GM21786 (cell line): Measurements from ENCODE around the gene PLPP7.

ENCODE experiments used
- ATAC-seq: cut with Tn5 transposase; IDR thresholded peaks from one replicate; pipeline ENCODE4 v1.9.1; 2021; ENCODE audit not compliant: unreplicated experiment

Gene PLPP7

DNA sequence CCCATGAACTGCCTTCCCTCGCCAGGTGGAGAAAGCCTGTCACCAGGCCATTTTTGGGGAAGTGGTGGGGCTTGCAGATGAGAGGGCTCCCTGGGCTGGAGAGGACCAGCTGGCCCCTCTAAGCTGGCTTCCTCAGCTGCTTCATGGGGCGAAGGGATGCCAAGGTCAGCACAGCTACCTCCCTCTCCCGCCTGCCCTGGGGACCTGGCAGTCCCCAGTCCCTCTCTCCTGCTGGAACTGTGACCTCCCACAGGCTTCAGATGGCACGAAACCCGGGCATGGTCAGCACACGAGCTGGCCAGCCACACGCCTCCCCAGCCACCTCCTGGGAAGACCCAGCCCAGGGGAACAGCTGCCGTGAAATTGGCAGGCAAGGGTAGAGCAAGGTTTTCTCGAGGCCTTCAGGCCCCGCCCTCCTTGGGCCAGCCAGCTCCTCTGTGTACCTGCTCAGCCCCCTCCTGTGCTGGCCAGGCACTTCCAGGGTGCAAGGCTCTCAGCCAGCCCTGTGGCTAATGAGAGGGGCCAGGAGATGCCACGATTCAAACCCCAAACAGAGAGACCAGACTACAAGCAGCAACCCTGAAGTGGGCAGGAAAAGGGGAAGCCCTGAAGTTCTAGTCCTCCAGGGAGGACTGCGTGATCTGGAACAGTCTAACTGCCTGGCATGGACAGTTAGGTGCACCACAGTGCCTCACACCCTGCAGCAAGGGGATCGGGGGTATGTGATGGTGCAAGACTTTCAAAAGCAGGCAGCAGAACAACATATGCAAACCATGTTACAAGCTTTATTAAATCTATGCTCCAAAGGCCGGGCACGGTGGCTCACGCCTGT, 12.9 kb downstream of the PLPP7 start:
- no peak for ATAC-seq

DNA sequence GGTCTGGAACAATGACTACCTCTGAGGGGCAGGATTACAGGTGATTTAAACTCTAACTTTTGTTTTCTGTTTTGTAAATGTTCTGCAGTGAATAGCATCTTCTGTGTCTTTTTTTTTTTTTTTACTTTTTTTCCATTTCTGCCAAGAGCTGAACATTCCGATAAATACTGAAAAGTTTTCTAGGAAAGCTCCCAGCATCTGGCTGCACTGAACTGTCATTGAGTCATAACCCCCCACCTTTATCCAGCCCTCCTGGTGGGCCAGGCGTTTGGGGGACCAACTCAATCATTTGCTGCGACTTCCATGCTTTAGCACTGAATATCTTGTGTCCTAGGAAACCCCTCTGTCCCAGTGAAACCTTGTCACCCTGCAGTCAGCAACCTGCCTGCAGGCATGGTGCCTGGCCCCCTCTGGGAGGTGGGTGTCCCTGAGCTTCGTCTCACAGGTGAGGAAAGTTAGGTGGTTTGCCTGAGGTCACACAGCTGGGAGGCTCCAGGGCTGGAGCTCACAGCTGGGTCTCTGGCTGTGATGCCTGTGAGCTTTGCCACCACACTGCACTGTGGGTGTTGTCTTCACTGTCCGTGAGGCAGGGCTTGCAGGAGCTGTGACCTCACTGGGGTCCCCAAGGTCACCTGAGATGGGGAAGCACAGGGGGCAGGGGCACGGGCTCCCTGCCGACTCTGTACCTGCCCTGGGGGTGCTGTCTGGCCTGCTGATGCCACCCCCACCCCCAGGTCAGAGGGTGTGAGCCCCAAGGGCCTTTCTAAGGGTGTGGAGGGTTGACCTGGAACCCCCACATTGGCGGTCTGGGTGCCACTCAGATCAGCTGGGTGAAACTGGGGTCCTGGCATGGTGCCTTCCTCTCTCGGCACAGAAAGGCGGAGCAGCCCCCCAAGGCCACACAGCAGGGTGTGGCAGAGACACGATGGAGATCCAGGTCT, 14.1 kb downstream of the PLPP7 start:
- no peak for ATAC-seq

DNA sequence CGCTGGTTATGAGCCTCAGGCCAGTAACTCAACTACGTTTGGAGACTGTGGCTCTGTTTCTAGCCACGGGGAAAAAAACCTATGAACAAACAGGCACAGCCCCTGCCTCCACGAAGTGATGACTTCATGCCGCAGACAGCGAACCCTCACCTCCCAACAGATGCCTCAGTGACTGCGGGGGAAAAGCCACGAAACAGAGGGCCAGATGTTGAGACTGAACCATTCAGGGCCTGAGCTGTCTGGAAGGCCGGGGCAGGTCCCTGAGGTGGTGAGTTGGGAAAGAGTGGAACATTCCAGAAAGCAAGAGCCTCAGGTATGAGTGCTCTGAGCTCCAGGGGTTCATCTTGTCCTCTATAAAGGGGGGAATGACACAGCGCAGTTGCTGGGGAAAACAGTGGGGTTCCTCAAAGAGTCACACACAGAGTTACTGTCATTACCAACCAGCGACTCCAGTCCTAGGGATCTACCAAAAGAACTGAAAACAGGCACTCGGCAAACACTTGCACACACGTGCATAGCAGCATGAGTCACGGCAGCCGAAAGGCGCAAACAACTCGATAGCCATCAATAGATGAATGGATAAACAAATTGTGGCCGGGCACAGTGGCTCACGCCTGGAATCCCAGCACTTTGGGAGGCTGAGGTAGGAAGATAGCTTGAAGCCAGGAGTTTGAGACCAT, 15.3 kb downstream of the PLPP7 start:
- no peak for ATAC-seq

DNA sequence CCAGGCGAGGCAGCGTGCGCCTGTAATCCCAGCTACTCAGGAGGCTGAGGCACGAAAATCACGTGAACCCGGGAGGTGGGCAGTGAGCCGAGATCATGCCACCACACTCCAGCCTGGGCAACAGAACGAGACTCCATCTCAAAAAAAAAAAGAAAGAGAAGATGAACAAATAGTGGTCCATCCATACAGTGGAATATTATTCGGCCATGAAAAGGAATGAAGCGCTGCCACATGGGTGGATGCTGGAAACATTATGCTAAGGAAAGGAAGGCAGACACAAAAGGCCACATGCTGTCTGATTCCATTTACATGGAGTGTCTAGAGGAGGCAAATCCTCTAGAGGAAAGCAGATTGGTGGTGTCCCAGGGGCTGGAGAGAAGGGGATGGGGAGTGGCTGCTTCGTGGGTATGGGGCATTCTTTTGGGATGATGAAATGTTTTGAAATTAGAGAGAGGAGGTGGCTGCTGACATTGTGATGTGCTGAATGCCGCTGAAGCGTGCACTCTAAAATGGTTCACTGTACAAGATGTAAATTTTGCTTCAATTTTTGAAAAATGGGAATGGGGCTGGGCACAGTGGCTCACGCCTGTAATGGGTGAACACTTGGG, 17.0 kb downstream of the PLPP7 start:
- ATAC-seq, result no peak

DNA sequence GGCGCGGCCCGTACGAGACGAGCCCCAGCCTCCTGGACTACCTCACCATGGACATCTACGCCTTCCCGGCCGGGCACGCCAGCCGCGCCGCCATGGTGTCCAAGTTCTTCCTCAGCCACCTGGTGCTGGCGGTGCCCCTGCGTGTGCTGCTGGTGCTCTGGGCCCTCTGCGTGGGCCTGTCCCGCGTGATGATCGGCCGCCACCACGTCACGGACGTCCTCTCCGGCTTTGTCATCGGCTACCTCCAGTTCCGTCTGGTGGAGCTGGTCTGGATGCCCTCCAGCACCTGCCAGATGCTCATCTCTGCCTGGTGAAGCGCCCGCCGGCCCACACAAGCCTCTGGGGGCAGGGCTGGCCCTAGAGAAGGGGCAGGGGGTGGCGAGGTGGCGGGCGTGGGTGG, 18.5 kb downstream of the PLPP7 start:
- ATAC-seq, result no peak

DNA sequence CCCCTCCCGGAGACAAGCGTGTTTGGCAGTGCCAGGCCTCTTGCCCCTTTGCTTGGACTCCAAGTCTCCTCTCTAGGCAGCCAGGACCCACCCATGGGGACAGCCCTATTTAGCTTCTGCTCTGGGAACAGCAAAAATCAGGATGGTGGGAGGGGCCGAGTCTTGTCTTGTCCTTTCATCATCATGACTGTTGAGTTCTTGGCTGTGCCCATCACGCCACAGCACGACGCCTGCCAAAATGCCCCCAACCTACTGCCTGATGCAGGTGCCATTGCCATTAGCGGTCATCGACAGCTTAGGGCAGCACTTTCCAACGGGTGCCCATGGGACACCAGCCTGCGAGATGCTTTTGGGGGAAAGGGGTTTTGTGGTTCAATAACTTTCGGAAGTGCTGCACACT, 18.9 kb downstream of the PLPP7 start:
- ATAC-seq, result no peak

DNA sequence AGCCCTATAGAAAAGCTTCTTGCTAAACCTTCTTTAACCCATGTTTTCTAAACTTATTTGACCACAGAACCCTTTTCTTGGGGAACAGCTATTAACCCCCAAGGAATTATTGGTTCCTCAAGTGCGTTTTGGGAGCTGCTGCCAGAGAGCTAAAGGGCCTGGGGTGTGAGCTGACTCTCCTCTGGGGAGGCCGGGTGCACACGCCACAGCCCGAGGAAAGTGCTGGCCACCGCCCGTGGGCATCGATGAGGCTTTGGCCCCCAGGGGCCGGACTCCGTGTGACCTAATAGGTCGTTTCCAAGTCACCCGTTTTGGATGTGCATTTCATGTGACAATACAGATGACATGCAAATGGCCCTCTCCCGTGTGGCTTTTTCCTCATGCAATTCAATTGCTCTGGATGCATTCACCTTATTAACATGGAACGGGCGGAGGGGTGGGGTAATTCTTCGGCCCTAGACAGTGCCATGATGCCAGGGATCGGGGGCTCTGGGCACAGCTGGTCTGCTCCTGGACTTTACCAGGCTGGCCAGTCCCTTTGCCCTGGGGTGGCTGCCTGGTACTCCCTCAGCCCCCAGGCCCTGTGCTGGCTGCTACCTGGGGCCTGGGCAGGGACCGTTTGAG, 19.5 kb downstream of the PLPP7 start:
- no peak for ATAC-seq

DNA sequence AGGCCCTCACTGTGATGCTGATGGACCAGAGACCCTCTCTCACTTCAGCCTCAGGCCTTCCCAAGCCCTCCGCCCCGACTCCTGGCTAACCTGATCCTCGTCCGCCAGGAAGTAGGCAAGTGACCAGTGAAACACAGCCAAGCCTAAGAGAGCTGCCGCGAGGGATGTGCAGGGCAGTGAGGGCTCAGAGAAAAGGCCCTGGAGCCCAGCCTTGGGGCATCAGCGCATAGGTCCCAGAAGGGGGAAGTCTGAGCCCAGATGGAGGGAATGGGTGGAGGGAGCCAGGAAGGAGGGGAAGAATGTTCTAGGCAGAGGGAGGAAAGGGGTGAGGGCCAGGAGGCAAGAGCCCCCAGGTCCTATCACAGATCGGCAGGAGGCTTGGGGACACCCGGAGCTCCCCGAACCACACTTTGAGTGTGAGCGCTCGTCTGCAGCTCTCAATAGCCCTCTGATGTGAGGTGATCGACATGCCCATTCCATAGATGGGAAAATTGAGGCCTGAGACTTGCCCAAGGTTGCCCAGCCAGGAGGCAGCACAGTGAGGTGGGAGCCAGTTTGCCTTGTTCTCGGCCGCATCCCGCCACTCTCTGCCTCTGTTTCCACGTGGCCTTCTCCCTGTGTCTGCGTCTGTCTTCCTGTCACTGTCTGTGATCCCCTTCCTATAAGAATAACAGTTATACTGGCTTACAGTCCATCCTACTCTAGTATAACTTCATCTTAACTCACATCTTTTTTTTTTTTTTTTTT, 20.2 kb downstream of the PLPP7 start:
- ATAC-seq, result no peak

DNA sequence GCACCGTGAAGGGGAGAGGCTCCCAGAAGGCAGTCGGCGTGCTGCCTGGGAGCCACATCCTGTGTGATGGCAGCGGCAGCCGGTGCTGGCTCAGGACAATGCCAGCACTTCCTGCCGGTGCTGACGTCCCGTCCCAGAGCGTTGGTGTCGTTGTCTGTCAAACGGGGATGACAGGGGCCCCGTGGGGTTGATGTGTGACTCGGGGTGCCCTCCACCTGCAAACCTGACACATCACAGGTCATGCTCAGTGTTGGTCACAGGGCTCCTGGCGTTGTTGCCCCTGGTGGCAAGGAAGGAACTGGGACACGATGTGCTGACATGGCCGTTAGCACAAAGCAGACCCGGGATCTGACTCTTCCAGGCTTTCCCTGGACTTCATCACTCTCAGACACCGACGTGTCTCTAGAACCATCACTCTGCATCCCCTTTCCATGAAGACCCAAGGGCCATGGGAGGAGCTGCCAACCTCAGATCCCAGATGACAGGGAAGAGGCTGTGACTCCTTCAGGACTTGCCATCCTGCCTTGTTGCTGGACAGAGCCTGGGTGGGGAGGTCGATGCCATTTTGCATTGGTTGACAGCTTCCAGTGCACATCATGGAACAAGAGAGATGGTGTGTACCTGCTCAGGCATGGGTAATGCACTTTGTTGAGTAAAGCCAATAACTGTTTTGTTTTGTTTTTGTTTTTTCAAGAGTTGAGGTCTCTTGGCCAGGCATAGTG, 21.5 kb downstream of the PLPP7 start:
- no peak for ATAC-seq

DNA sequence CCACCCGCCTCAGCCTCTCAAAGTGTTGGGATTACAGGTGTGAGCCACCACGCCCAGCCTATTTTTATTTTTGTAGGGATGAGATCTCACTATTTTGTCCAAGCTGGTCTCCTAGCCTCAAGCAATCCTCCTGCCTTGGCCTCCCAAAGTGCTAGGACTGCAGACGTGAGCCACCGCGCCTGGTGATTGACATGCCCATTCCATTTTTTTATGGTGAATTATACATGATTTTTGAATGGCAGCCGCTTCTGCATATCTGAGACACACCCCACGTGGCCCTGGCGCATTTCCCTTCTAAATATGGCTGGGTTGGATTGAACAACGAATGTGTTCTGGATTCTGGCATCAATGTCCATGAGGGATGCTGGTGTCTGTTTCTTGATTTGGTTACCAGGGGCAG, 22.7 kb downstream of the PLPP7 start:
- ATAC-seq, result no peak

DNA sequence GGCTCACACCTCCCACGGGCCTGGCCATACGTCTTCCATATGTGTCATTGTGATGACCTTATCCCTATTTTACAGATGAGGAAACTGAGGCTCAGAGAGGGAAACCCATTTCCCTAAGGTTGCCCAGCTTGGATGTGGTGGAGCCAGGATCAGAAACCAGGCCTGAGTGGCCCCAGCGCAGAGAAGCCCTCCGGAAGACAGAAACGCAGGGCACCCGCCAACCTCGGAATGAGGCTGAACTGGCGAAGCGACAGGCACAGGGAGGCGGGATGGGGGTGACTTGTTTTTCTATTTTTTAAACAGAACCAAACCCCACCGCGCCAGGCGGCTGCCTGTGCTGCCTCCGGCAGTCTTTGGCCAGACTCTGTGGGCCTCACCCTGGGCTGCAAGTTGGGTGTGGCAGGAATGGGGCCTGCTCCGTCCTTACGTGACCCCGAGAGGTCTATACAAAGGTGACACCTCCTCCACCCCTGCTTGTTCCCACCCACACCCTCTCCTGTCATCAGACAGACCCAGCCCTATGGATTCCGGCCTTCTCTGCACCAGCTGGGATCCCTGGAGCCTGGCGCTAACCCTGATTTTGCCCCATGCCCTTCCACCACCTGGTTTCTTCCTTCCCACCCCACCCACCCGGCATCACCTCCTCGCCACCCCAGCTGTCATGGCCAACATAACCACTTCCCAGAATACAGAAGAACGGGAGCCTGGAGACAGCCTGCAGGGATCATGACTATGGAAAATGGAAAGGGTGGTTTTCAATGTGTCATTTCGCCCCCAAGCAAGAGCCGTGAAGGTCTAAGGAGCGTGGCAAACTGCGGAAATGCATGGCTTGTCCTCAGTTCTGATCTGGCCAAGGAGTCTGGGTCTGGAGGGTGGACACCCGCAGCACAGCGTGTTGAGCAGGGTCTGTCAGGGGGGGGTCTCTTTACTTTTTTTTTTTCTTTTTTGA, 23.6 kb downstream of the PLPP7 start:
- ATAC-seq, result no peak

DNA sequence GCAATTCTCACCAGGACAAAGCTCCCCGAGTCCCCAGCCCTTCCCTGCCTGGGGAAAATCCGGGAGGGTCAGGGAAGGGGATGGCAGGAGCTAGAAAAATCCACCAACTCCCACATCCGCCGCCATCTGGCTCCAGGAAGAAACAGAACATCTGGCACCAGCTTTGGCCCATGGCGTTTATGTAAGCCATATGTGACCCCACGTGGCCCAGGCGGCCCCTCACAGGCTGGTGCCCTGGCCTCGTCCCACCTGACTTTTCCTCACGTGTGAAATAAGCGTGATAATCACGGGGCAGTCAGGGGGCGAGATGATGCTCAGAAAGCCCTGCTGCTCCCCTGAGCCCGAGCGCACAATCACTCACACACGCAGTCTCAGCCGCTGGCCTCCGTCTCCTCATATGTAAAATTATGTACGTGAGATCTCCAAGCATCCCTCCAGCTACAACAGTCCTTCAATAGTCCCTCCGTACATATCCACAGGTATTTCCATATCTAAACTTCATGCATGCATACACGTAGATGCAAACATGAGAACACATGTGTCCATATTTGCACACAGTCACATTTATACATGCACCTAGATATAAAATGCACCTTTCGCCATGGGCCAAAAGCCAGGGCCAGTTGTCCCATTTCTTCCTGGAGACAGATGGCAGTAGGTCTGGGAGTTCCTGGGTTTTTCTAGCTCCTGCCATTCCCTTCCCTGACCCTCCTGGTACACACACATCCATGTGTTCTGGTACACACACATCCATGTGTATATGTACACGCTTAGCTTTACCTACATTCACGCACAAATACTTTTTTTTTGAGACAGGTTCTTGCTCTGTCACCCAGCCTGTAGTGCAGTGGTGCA, 28.9 kb downstream of the PLPP7 start:
- no peak for ATAC-seq

DNA sequence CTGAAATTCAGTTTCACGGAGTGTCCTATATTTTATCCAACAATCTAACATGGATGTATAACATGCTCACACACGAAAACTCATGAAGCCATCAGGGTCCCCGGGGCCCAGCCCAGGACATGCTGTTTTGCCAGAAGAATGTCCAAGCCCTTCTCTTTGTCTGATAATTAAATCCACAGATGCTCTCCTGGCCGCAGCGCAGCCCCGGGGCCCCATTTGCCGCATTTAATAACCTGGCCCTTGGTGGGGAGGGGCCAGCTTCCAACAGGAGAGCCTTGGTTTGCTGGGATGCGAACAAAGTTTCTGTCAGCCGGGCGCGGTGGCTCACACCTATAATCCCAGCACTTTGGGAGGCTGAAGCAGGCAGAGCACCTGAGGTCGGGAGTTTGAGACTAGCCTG, 30.0 kb downstream of the PLPP7 start:
- no peak for ATAC-seq

DNA sequence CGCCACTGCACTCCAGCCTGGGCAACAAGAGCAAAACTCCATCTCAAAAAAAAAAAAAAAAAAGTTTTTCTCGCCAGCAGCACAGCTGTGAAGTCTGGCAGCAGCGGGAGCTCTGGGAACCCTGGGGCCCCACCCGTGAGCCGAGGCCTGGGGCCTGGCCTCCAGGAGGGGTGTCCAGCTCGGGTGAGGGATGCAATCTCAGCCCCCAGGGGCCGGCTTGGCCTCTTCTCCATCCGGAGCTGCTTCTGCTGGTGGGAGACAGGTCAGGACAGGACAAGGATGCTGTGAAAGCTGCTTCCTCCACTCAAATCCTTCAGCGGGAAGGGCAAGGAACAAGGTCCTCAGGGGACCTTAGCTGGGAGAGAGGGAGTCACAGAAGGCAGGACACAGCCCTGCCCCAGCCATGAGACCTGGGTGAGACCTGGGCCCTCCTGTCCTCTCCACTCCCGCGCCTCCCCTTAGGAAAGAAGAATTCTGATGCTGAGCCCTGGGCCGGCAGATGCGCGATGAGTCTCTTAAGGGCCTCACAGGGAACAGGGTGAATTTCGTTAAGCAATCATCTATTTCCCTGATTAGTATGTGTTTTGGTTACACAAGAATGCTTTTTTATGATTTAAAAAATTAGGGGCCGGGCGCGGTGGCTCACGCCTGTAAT, 30.6 kb downstream of the PLPP7 start:
- no peak for ATAC-seq

DNA sequence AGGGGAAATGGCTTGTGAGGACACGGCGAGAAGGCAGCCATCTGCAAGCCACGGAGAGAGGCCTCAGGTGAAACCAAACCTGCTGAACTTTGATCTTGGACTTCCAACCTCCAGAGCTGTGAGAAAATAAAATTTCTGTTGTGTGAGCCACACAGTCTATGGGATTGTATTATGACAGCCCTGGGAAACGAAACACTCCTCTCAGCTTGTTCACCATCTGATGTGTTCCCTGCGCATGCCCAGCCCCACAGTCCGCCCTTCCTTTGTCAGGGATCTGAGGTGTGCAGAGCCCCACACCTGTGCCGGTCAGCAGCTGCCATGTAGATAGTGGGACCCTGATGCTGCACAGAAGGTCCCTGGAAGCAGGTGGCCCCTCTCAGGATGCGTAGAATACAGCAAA, 34.1 kb downstream of the PLPP7 start:
- no peak for ATAC-seq

DNA sequence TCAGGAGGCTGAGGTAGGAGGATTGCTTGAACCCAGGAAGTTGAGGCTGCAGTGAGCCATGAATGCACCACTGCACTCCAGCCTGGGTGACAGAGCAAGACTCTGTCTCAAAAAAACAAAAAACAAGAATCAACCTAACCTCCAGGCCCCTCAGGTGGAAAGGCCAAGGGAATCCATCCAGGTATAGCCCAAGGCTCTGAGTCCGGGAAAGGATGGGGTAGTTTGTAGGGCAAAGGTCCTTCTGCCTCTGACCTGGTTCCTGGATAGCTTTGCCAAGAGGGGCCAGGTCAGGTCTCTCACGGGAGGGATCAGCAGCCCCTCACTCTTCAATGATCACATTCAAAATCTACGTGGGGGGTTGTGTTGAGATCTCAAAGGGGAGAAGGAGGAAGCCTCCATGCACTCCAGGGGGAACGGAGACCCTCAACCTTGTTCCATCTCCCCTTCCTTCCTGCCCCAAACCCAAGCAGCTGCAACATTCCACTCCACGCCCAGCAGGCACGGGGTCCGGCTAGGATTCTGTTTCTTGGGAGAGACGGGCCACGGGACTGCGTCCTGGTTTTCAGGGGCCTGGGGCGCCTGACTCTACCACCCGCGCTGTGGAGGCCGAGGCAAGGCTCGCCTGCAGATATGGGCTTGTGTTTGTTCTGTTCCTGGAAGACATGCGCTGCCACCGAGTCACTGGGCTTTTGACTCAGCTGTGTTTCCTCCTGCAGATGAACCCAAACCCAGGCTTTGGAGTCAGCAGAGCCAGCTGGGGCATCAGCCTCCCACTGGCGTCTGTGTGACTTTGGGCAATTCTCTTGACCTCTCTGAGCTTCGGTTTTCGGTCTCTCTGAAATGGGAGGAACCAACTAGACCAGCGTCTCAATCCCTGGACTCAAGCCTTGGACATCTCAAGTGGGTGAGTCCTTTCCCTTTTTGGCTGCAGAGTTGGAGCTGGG, 35.5 kb downstream of the PLPP7 start:
- no peak for ATAC-seq
